ENCODE measurements around the gene VPS52.

The VPS52 gene

DNA sequence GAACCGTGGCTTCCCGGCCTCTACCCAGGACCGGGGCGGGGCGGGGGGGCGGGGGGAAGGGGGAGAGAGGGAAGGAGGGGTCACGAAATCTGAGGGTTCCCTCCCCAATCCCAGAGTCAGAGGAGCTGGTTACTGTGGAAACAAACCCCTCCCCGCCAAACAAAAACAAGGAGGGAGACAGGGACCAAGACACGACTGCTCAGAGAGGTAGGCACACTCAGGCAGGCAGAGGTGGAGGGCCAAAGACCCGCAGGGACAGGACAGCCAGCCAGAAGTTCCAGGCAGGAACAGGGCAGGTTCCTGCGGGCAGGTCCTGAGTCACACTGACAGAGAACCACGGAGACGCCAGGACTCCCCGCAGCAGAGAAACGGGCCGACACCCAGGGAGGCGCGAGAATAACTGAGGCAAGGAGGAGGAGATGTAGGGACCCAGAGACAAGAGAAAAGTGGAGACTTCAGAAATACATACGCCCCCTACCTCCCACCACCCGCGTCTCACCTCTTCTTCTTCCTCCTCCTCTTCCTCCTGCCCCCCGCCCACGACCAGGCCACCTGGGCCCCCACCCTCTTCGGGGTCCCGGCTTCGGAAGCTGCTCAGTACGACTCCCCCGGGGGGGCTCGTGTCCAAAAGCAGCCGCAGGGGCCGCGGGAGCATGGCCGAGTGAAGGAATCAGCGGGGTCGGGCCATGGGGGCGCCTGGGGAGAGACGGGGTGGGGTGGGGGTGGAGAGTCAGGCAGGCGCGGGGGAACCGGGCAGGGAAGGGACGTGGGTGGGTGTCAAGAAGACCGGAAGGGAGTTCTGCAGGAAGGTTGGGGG is 26.5 kb upstream of the VPS52 start:
- no CpG with 5 or more reads among the region's 42 CpGs for WGBS (ENCODE audit: extremely low coverage, insufficient coverage, low lambda C conversion rate)
- H3K79me2 ChIP-seq (ENCODE audit: control insufficient read depth, insufficient read depth, low read length) = peaks cover 11% of the 10 kb centered on the region
- no peak overlapping the region for H3K23ac ChIP-seq (ENCODE audit: low read length)
- H3K4me3 ChIP-seq (ENCODE audit: low read length) = peak overlapping the region; percentile 83
- H4K5ac ChIP-seq (ENCODE audit: low read length) = no peak overlapping the region
- H3K56ac ChIP-seq (ENCODE audit: low read length) = peak overlapping the region; percentile 93
- peak overlapping the region; percentile 48 for H3K4ac ChIP-seq (ENCODE audit: low read depth, low read length)
- no peaks in the 10 kb centered on the region for H3K27me3 ChIP-seq (ENCODE audit: insufficient read depth, low read length, poor library complexity)
- no peak overlapping the region for H2AK5ac ChIP-seq (ENCODE audit: low read length)
- no peak overlapping the region for H2BK15ac ChIP-seq (replicated peaks; ENCODE audit: low read depth)
- peak overlapping the region; percentile 82 for H3K18ac ChIP-seq (ENCODE audit: low read length)
- peak overlapping the region; percentile 66 for H4K8ac ChIP-seq (ENCODE audit: low read depth, low read length)
- no peaks in the 10 kb centered on the region for H3K36me3 ChIP-seq (ENCODE audit: control insufficient read depth, insufficient read depth, low read length)
- H3K4me1 ChIP-seq (ENCODE audit: control insufficient read depth, low read depth, low read length) = no peaks in the 10 kb centered on the region
- peak overlapping the region; percentile 31 for H3K27ac ChIP-seq (ENCODE audit: low read depth, low read length)
- no peak overlapping the region for H2BK5ac ChIP-seq (ENCODE audit: low read length)
- DNase-seq = peak; percentile 97
- H2BK120ac ChIP-seq (ENCODE audit: low read depth, low read length) = no peak overlapping the region
- peaks cover 8% of the 10 kb centered on the region for H3K79me1 ChIP-seq (ENCODE audit: low read length)
- peak overlapping the region; percentile 95 for H3K4me2 ChIP-seq (ENCODE audit: low read length)
- peak overlapping the region; percentile 100 for H3K9ac ChIP-seq (ENCODE audit: low read length)

DNA sequence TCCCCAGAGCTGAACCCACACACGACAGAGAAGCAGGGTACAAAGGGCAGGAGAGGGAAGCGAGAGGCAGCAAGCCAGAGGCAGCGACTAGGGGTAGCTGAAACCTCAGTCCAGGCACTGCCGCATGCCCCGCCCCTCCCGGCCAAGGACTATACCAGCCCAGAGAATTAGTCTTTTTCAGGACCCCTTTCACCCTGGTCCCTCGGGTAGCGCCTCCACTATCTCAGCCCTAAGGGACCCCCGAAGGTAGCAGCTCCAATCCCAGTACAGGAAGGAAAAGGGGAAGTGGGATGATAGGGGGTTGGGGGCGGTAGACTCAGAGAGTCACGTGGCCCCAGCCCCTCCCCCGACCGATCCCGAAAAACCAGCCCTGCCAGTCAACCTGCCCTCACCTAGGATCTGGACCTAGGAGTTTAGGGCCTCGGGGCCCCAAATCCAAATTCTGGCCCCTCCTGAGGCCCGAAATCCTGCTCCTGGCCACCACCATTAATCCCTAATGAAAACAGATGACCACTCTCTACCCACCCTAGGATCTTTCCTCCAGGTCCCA is 25.8 kb upstream of the VPS52 start:
- WGBS (ENCODE audit: extremely low coverage, insufficient coverage, low lambda C conversion rate) = no CpG with 5 or more reads among the region's 16 CpGs
- H3K56ac ChIP-seq (ENCODE audit: low read length) = peak overlapping the region; percentile 93
- H3K4ac ChIP-seq (ENCODE audit: low read depth, low read length) = peak overlapping the region; percentile 65
- peak overlapping the region; percentile 70 for H3K4me3 ChIP-seq (ENCODE audit: low read length)
- H2BK120ac ChIP-seq (ENCODE audit: low read depth, low read length) = no peak overlapping the region
- H4K8ac ChIP-seq (ENCODE audit: low read depth, low read length) = peak overlapping the region; percentile 81
- H3K27ac ChIP-seq (ENCODE audit: low read depth, low read length) = peak overlapping the region; percentile 60
- H3K79me1 ChIP-seq (ENCODE audit: low read length) = peaks cover 8% of the 10 kb centered on the region
- peak; percentile 87 for DNase-seq
- H3K18ac ChIP-seq (ENCODE audit: low read length) = peak overlapping the region; percentile 65
- no peaks in the 10 kb centered on the region for H3K36me3 ChIP-seq (ENCODE audit: control insufficient read depth, insufficient read depth, low read length)
- peak overlapping the region; percentile 95 for H3K4me2 ChIP-seq (ENCODE audit: low read length)
- H3K23ac ChIP-seq (ENCODE audit: low read length) = no peak overlapping the region
- no peak overlapping the region for H2BK15ac ChIP-seq (replicated peaks; ENCODE audit: low read depth)
- H2BK5ac ChIP-seq (ENCODE audit: low read length) = no peak overlapping the region
- H3K79me2 ChIP-seq (ENCODE audit: control insufficient read depth, insufficient read depth, low read length) = peaks cover 11% of the 10 kb centered on the region
- H3K27me3 ChIP-seq (ENCODE audit: insufficient read depth, low read length, poor library complexity) = no peaks in the 10 kb centered on the region
- H4K5ac ChIP-seq (ENCODE audit: low read length) = no peak overlapping the region
- no peak overlapping the region for H2AK5ac ChIP-seq (ENCODE audit: low read length)
- H3K4me1 ChIP-seq (ENCODE audit: control insufficient read depth, low read depth, low read length) = no peaks in the 10 kb centered on the region
- peak overlapping the region; percentile 56 for H3K9ac ChIP-seq (ENCODE audit: low read length)

DNA sequence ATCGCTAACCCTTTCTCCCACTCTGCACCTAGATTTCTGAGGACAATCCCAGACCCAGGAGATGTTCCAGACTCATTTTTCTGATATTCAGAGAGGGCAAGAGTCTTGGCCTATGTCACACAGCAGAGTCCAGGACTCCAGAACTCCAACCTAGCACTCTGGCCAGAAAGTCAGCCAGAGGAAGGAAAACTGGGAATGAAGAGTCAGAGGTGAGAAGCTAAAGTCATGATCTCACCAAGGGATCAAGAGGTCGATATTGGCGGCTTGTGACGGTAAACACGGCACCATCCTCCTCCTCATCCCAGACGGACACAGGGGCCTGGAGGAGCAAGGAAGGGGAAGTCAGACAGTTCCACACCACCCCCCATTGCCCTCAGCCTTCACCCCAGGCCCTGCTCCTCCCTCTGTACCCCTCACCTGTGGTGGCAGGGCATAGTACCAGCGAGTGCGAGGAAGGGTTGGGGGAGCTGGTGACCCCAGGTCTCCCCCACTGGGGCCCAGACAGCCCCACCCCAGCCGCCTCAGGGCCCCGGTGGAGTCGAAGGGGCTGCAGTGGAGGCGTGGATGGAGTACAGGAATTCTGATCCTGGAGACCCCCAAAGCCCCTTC is 25.2 kb upstream of the VPS52 start:
- H3K4me3 ChIP-seq (ENCODE audit: low read length) = no peak overlapping the region
- no peak for DNase-seq
- H3K18ac ChIP-seq (ENCODE audit: low read length) = peak overlapping the region; percentile 65
- peaks cover under 1% of the 10 kb centered on the region for H3K36me3 ChIP-seq (ENCODE audit: control insufficient read depth, insufficient read depth, low read length)
- peaks cover 8% of the 10 kb centered on the region for H3K79me1 ChIP-seq (ENCODE audit: low read length)
- H3K79me2 ChIP-seq (ENCODE audit: control insufficient read depth, insufficient read depth, low read length) = peaks cover 11% of the 10 kb centered on the region
- H2BK5ac ChIP-seq (ENCODE audit: low read length) = no peak overlapping the region
- peak overlapping the region; percentile 95 for H3K4me2 ChIP-seq (ENCODE audit: low read length)
- H3K27me3 ChIP-seq (ENCODE audit: insufficient read depth, low read length, poor library complexity) = no peaks in the 10 kb centered on the region
- no peak overlapping the region for H2BK15ac ChIP-seq (replicated peaks; ENCODE audit: low read depth)
- H4K5ac ChIP-seq (ENCODE audit: low read length) = no peak overlapping the region
- no peaks in the 10 kb centered on the region for H3K4me1 ChIP-seq (ENCODE audit: control insufficient read depth, low read depth, low read length)
- peak overlapping the region; percentile 81 for H4K8ac ChIP-seq (ENCODE audit: low read depth, low read length)
- H3K27ac ChIP-seq (ENCODE audit: low read depth, low read length) = peak overlapping the region; percentile 60
- no peak overlapping the region for H3K23ac ChIP-seq (ENCODE audit: low read length)
- peak overlapping the region; percentile 56 for H3K9ac ChIP-seq (ENCODE audit: low read length)
- H3K4ac ChIP-seq (ENCODE audit: low read depth, low read length) = peak overlapping the region; percentile 65
- WGBS (ENCODE audit: extremely low coverage, insufficient coverage, low lambda C conversion rate) = no CpG with 5 or more reads among the region's 12 CpGs
- H2AK5ac ChIP-seq (ENCODE audit: low read length) = peak overlapping the region; percentile 46
- H3K56ac ChIP-seq (ENCODE audit: low read length) = peak overlapping the region; percentile 93
- no peak overlapping the region for H2BK120ac ChIP-seq (ENCODE audit: low read depth, low read length)

DNA sequence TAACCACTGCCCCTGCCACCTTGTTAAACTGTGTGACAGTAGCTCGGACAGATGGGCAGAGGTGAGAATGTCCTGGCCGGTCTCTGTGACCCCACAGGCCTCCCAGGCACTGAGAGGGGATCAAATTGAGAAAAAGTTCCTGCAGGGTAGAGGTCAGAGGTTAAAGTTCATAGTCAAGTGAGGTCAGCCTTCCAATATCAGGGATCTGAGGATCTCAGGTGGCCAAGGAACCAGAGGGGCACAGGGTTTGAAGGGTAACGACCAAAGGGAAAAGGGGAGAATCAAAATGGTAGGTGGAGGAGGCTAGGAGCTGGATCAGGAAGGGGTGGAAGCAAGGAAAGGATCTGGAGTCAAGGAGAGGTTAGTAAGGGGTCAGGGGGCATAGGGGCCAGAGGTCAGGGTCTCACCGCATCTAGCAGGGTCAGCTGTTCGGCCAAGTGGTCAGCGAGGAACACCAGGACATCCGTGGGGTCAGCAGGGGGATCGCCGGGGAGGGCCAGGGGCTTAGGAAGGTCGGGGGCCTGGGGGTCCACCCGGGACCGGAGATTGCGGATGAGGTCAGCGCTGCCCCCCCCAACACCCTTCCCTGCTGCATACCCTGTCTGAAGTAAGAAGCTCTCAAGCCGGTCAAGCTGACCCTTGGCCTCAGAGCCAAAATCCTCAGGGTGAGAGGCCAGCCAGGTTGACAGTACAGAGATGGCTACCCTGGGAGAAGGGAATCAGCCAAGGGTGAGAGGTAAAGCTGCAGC is 24.1 kb upstream of the VPS52 start:
- peaks cover 9% of the 10 kb centered on the region for H3K79me1 ChIP-seq (ENCODE audit: low read length)
- H3K4me1 ChIP-seq (ENCODE audit: control insufficient read depth, low read depth, low read length) = no peaks in the 10 kb centered on the region
- no peak overlapping the region for H4K8ac ChIP-seq (ENCODE audit: low read depth, low read length)
- no peak overlapping the region for H4K5ac ChIP-seq (ENCODE audit: low read length)
- H2BK5ac ChIP-seq (ENCODE audit: low read length) = no peak overlapping the region
- no peak overlapping the region for H3K4me2 ChIP-seq (ENCODE audit: low read length)
- no peak for DNase-seq
- no peak overlapping the region for H3K4me3 ChIP-seq (ENCODE audit: low read length)
- H3K23ac ChIP-seq (ENCODE audit: low read length) = no peak overlapping the region
- H3K9ac ChIP-seq (ENCODE audit: low read length) = no peak overlapping the region
- peaks cover 8% of the 10 kb centered on the region for H3K79me2 ChIP-seq (ENCODE audit: control insufficient read depth, insufficient read depth, low read length)
- no CpG with 5 or more reads among the region's 15 CpGs for WGBS (ENCODE audit: extremely low coverage, insufficient coverage, low lambda C conversion rate)
- H2BK120ac ChIP-seq (ENCODE audit: low read depth, low read length) = no peak overlapping the region
- H3K36me3 ChIP-seq (ENCODE audit: control insufficient read depth, insufficient read depth, low read length) = peaks cover 2% of the 10 kb centered on the region
- no peak overlapping the region for H2BK15ac ChIP-seq (replicated peaks; ENCODE audit: low read depth)
- no peak overlapping the region for H3K27ac ChIP-seq (ENCODE audit: low read depth, low read length)
- H3K18ac ChIP-seq (ENCODE audit: low read length) = no peak overlapping the region
- H2AK5ac ChIP-seq (ENCODE audit: low read length) = no peak overlapping the region
- no peak overlapping the region for H3K4ac ChIP-seq (ENCODE audit: low read depth, low read length)
- no peaks in the 10 kb centered on the region for H3K27me3 ChIP-seq (ENCODE audit: insufficient read depth, low read length, poor library complexity)
- no peak overlapping the region for H3K56ac ChIP-seq (ENCODE audit: low read length)

DNA sequence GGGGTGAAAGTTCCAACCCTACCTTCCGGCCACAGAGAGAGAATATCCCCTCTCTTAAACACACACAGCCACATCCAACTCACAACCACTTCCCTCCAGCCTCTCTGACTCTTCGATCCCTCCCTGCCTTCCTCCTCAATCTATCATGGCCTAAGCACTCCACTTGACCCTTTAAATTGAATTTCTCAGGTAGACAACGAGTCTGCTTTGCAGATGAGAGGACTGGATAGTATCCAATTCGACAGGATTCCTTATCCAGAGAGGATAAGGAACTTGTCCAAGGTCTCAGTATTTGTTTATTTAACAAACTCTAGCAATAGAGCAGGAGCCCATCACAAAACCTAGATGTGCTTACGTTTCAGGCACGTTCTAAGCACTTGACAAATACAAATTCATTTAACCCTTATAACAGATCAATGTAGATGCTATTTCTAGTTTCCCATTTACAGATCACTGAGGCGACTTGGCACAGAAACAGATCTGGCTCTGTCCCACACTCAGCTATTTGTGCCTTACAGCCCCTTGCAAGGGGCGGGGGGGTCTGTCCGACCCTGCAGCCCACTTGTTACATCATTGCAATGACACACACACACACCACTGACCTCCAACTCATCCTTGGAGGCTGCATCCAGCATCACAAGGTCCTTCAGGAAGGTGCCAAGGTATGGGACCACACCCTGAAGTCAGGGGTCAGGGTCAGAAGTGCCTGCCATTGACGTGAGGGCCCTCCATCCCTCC is 22.6 kb upstream of the VPS52 start:
- Histone ChIP-seq H3K79me1 (ENCODE audit: low read length) (peaks cover 18% of the 10 kb centered on the region), H3K18ac (ENCODE audit: low read length) (no peak overlapping the region), H2BK120ac (ENCODE audit: low read depth, low read length) (no peak overlapping the region), H2BK15ac (replicated peaks; ENCODE audit: low read depth) (no peak overlapping the region), H3K79me2 (ENCODE audit: control insufficient read depth, insufficient read depth, low read length) (peaks cover 13% of the 10 kb centered on the region), H4K8ac (ENCODE audit: low read depth, low read length) (no peak overlapping the region), H4K5ac (ENCODE audit: low read length) (no peak overlapping the region), H3K9ac (ENCODE audit: low read length) (no peak overlapping the region), H2BK5ac (ENCODE audit: low read length) (no peak overlapping the region), H3K23ac (ENCODE audit: low read length) (no peak overlapping the region), H3K27ac (ENCODE audit: low read depth, low read length) (no peak overlapping the region), H3K27me3 (ENCODE audit: insufficient read depth, low read length, poor library complexity) (no peaks in the 10 kb centered on the region), H2AK5ac (ENCODE audit: low read length) (no peak overlapping the region), H3K56ac (ENCODE audit: low read length) (no peak overlapping the region), H3K4me1 (ENCODE audit: control insufficient read depth, low read depth, low read length) (no peaks in the 10 kb centered on the region), H3K36me3 (ENCODE audit: control insufficient read depth, insufficient read depth, low read length) (peaks cover 2% of the 10 kb centered on the region), H3K4me2 (ENCODE audit: low read length) (no peak overlapping the region), H3K4me3 (ENCODE audit: low read length) (no peak overlapping the region), H3K4ac (ENCODE audit: low read depth, low read length) (no peak overlapping the region)
- DNase-seq = no peak
- no CpG with 5 or more reads among the region's 10 CpGs for WGBS (ENCODE audit: extremely low coverage, insufficient coverage, low lambda C conversion rate)
